Esophagus muscularis mucosa (tissue), 4 donors: Measurements from ENCODE around the gene IQCH. TPM values are rescaled to one million over a fixed set of nuclear protein-coding genes. Genes with fewer than 3 reads are reported as not detected.
A peak's percentile ranks its signal among the peaks of the same experiment; 100 is the strongest.

Experiments used
- DNase-seq: peaks from one replicate; pipeline ENCODE4 v3.0.0-alpha.2; 2017; ENCODE audit errors: extremely low spot score
- H3K27ac ChIP-seq, 4 donors: fragments of 200-600 bp; sonication (generic); replicated peaks in 1 of 4; 1 replicate in 3 of 4; 2 replicates in 1 of 4; pipeline ENCODE4 v1.5.1; 2016 to 2019; ENCODE audit warnings: mild to moderate bottlenecking in 1 of 4
- H3K27me3 ChIP-seq, 4 donors: fragments of 200-600 bp; sonication (generic); one replicate each; pipeline versions ENCODE4 v1.5.1 to v1.6.0; 2016 to 2019
- H3K36me3 ChIP-seq, 4 donors: fragments of 200-600 bp; sonication (generic); one replicate each; pipeline ENCODE4 v1.5.1; 2016 to 2019
- H3K4me1 ChIP-seq, 4 donors: fragments of 200-600 bp; sonication (generic); one replicate each; pipeline ENCODE4 v1.5.1; 2016 to 2019
- H3K4me3 ChIP-seq, 4 donors: fragments of 200-600 bp; sonication (generic); 1 replicate in 2 of 4; 2 replicates in 2 of 4; pipeline ENCODE4 v1.5.1; 2016 to 2019; ENCODE audit warnings: mild to moderate bottlenecking in 4 of 4, moderate library complexity in 1 of 4
- H3K9me3 ChIP-seq, 4 donors: fragments of 200-600 bp; sonication (generic); 1 replicate in 3 of 4; 2 replicates in 1 of 4; pipeline ENCODE4 v1.5.1; 2016 to 2019
- CTCF ChIP-seq, 3 experiments: fragments of 200-600 bp in 2 of 3; fragments of 450-650 bp in 1 of 3; sonication (generic) in 2 of 3; IDR thresholded peaks; one replicate each; pipeline ENCODE4 v1.5.1; 2017 to 2019; ENCODE audit warnings: antibody characterized with exemption in 3 of 3, mild to moderate bottlenecking in 2 of 3, moderate library complexity in 1 of 3
- EP300 ChIP-seq: sonication (generic); formaldehyde crosslinking; IDR thresholded peaks from one replicate; pipeline ENCODE4 v1.6.1; 2017; ENCODE audit warnings: antibody characterized with exemption
- POLR2A ChIP-seq: fragments of 450-650 bp; IDR thresholded peaks from one replicate; pipeline ENCODE4 v1.6.1; 2017; ENCODE audit warnings: antibody characterized with exemption, moderate library complexity, mild to moderate bottlenecking, low read depth
- POLR2AphosphoS5 ChIP-seq, 2 donors: sonication (generic); formaldehyde crosslinking; IDR thresholded peaks; one replicate each; pipeline ENCODE4 v1.6.1; 2017; ENCODE audit warnings: antibody characterized with exemption in 2 of 2
- WGBS: methylation state at CpG from one replicate; pipeline ENCODE4 v1.1.5; 2018; 5-methylcytosine and 5-hydroxymethylcytosine counted together
- intact Hi-C: fragments of 100-400 bp; cut with DNase I; formaldehyde crosslinking; loops from one replicate; pipeline ENCODE4 v1.15.1; 2023
- total RNA-seq, 4 donors: library from RNA; depleted of rRNA; stranded (reverse); fragments of >200 nt; gene quantifications; one replicate each; pipeline versions ENCODE4 v1.1.0 to v1.2.1, GENCODE V29; 2016

Gene IQCH
- total RNA-seq, 4 donors from 2014 or later: 0.58 to 2.4 (median 1.2) TPM

DNA sequence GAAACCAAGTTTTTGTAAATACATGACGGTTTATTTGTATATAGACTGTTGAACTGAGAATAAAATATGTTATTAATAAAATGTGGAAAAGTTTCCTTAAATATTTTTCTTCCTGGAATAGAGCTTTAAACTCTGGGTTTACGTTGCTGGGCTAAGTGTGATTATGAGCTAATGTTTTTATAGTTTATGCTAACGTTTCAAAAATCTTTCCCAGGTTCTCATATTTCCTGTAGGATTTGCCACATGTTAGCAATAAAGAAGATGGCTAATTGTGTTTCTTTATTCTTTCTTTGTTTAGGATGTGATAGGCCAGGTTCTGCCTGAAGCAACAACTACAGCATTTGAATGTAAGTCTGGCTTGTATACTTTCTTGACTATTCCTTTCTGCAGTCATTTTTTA lies 295.1 kb downstream of the IQCH start:
- WGBS: 55% methylated on average over 3 of the region's 3 CpGs
- Histone ChIP-seq H3K27me3 (no peaks in the 10 kb centered on the region), H3K27ac (peak overlapping the region in 1 of 4 donors; percentile 29), H3K9me3 (no peaks in the 10 kb centered on the region), H3K4me3 (no peak overlapping the region), H3K36me3 (peaks cover 0 to 27% (median 14%) of the 10 kb centered on the region in 4 donors), H3K4me1 (peaks cover 18 to 45% (median 20%) of the 10 kb centered on the region in 4 donors)
- intact Hi-C loops: loop anchor here (10.0 kb wide), 1 partner anchor 285 kb away; no protein-coding TSS in a partner anchor
- no peak for TF ChIP-seq CTCF (IDR thresholded peaks at IDR 0.05)
- TF ChIP-seq POLR2A: no peak
- TF ChIP-seq EP300: no peak
- no peak for TF ChIP-seq POLR2AphosphoS5 (IDR thresholded peaks at IDR 0.05)
- DNase-seq: no peak

GRCh38 chr15:67550522-67550921 lies 295.9 kb downstream of the IQCH start:
- peaks cover 0 to 27% (median 14%) of the 10 kb centered on the region in 4 donors for H3K36me3 ChIP-seq
- H3K27me3 ChIP-seq: no peaks in the 10 kb centered on the region
- TF ChIP-seq CTCF (IDR thresholded peaks at IDR 0.05): no peak
- H3K27ac ChIP-seq: no peak overlapping the region
- H3K9me3 ChIP-seq: no peaks in the 10 kb centered on the region
- no peak overlapping the region for H3K4me3 ChIP-seq
- no peak for DNase-seq
- intact Hi-C loops: no loop called here
- H3K4me1 ChIP-seq: peaks cover 17 to 37% (median 18%) of the 10 kb centered on the region in 4 donors
- 75% methylated on average over 4 of the region's 4 CpGs for WGBS

DNA sequence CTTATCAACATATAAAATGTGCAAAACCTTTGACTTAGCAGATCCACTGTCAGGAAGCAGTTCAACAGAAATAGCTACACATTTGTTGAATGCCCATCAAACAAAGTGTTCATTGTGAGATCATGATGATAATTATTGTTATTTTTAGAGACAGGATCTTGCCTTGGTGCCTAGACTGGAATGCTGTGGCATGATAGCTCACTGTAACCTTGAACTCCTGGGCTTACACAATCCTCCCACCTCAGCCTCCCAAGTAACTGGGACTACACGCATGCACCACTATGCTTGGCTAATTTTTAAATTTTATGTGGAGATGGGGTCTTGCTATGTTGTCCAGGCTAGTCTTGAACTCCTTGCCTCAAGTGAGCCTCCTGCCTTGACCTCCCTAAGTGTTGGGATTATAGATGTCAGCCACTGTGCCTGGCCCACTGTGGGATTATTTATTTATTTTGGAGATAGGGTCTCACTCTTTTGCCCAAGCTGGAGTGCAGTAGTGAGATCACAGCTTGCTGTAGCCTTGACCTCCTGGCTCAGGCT lies 296.7 kb downstream of the IQCH start:
- no peak for DNase-seq
- H3K27ac ChIP-seq: no peak overlapping the region
- H3K4me1 ChIP-seq: peaks cover 17 to 32% (median 18%) of the 10 kb centered on the region in 4 donors
- intact Hi-C loops: no loop called here
- 96% methylated on average over 1 of the region's 1 CpG for WGBS
- no peaks in the 10 kb centered on the region for H3K9me3 ChIP-seq
- no peaks in the 10 kb centered on the region for H3K27me3 ChIP-seq
- TF ChIP-seq POLR2AphosphoS5 (IDR thresholded peaks at IDR 0.05): no peak
- no peak for TF ChIP-seq POLR2A
- TF ChIP-seq EP300: no peak
- TF ChIP-seq CTCF (IDR thresholded peaks at IDR 0.05): no peak
- peaks cover 0 to 23% (median 14%) of the 10 kb centered on the region in 4 donors for H3K36me3 ChIP-seq
- H3K4me3 ChIP-seq: no peak overlapping the region

Other genes with a start within 250 kb of the IQCH start
- 10 to 100 TPM; 21.2 to 32.3 (median 24.2) TPM for gene SMAD3, start 189.2 kb upstream of the IQCH start, total RNA-seq
- 10 to 100 TPM; 21.3 to 37.8 (median 29.0) TPM for gene AAGAB, start 125 bp upstream of the IQCH start, total RNA-seq